Thyroid gland (tissue), 4 donors: ENCODE measurements around the gene ARFGEF3. TPM values are rescaled to one million over a fixed set of nuclear protein-coding genes. Genes with fewer than 3 reads are reported as not detected.

ENCODE experiments used
- DNase-seq, 2 donors: peaks; one replicate each; pipeline ENCODE4 v3.0.0-alpha.2; 2019
- H3K27ac ChIP-seq, 3 donors: fragments of 200-600 bp; sonication (generic); 1 replicate in 2 of 3; 2 replicates in 1 of 3; pipeline ENCODE4 v1.5.1; 2016 to 2019; ENCODE audit warnings: mild to moderate bottlenecking in 1 of 3, moderate library complexity in 1 of 3
- H3K27me3 ChIP-seq: fragments of 200-600 bp; sonication (generic); one replicate; pipeline ENCODE4 v1.5.1; 2019
- H3K36me3 ChIP-seq, 2 donors: fragments of 200-600 bp; sonication (generic); one replicate each; pipeline ENCODE4 v1.5.1; 2016 to 2019
- H3K4me1 ChIP-seq, 2 donors: fragments of 200-600 bp; sonication (generic); one replicate each; pipeline ENCODE4 v1.5.1; 2017 to 2019
- H3K4me3 ChIP-seq, 3 donors: fragments of 200-600 bp; sonication (generic); replicated peaks in 1 of 3; 1 replicate in 2 of 3; 2 replicates in 1 of 3; pipeline ENCODE4 v1.5.1; 2016; ENCODE audit warnings: mild to moderate bottlenecking in 1 of 3
- H3K9me3 ChIP-seq: fragments of 200-600 bp; sonication (generic); one replicate; pipeline ENCODE4 v1.5.1; 2017
- POLR2A ChIP-seq, 2 donors: fragments of 450-650 bp; IDR thresholded peaks; one replicate each; pipeline ENCODE4 v1.6.1; 2017; ENCODE audit warnings: antibody characterized with exemption in 2 of 2, mild to moderate bottlenecking in 2 of 2, moderate library complexity in 1 of 2
- WGBS, 2 donors: methylation state at CpG; one replicate each; pipeline ENCODE4 v1.1.5; 2017; 5-methylcytosine and 5-hydroxymethylcytosine counted together
- intact Hi-C: fragments of 100-400 bp; cut with DNase I; formaldehyde crosslinking; loops from one replicate; pipeline ENCODE4 v1.15.1; 2023
- total RNA-seq, 4 donors: library from RNA; depleted of rRNA; stranded (reverse); fragments of >200 nt; gene quantifications; one replicate each; pipeline ENCODE4 v1.2.3, GENCODE V29; 2016
- TF ChIP-seq, protein P1 (sequence below), 6 experiments: fragments of 200-600 bp in 3 of 6; fragments of 450-650 bp in 3 of 6; sonication (generic) in 3 of 6; IDR thresholded peaks; one replicate each; pipeline ENCODE4 v1.5.1; 2016 to 2019; ENCODE audit warnings: antibody characterized with exemption in 6 of 6, mild to moderate bottlenecking in 2 of 6, inconsistent platforms in 1 of 6, moderate library complexity in 1 of 6

ARFGEF3 gene
- total RNA-seq, 4 donors from 2014 or later, result 2.4 to 7.2 (median 4.4) TPM

DNA sequence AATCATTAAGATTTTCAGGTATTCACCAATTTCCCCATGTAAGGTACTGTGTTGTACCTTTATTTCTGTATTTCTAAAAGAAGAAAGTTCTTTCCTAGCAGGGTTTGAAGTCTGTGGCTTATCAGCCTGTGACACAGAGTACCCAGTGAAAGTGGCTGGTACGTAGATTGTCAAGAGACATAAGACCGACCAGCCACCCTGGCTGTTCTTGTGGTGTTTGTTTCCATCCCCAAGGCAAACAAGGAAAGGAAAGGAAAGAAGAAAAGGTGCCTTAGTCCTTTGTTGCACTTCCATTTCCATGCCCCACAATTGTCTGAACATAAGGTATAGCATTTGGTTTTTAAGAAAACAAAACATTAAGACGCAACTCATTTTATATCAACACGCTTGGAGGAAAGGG, 175.3 kb downstream of the ARFGEF3 start:
- no peak for DNase-seq
- no peaks in the 10 kb centered on the region for H3K27me3 ChIP-seq
- H3K4me3 ChIP-seq, result no peak overlapping the region
- intact Hi-C loops, result no loop called here
- 88 to 93% methylated on average over 4 of the region's 4 CpGs for WGBS, 2 donors
- no peaks in the 10 kb centered on the region for H3K4me1 ChIP-seq
- no peak overlapping the region for H3K27ac ChIP-seq
- TF ChIP-seq POLR2A (IDR thresholded peaks at IDR 0.05), result no peak
- TF ChIP-seq, protein P1, sequence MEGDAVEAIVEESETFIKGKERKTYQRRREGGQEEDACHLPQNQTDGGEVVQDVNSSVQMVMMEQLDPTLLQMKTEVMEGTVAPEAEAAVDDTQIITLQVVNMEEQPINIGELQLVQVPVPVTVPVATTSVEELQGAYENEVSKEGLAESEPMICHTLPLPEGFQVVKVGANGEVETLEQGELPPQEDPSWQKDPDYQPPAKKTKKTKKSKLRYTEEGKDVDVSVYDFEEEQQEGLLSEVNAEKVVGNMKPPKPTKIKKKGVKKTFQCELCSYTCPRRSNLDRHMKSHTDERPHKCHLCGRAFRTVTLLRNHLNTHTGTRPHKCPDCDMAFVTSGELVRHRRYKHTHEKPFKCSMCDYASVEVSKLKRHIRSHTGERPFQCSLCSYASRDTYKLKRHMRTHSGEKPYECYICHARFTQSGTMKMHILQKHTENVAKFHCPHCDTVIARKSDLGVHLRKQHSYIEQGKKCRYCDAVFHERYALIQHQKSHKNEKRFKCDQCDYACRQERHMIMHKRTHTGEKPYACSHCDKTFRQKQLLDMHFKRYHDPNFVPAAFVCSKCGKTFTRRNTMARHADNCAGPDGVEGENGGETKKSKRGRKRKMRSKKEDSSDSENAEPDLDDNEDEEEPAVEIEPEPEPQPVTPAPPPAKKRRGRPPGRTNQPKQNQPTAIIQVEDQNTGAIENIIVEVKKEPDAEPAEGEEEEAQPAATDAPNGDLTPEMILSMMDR (IDR thresholded peaks at IDR 0.05), result no peak
- no peaks in the 10 kb centered on the region for H3K36me3 ChIP-seq
- H3K9me3 ChIP-seq, result no peaks in the 10 kb centered on the region

- Histone ChIP-seq H3K4me1 (no peaks in the 10 kb centered on the region), H3K36me3 (no peaks in the 10 kb centered on the region), H3K27ac (no peak overlapping the region), H3K9me3 (no peaks in the 10 kb centered on the region), H3K4me3 (no peak overlapping the region), H3K27me3 (no peaks in the 10 kb centered on the region)
- intact Hi-C loops, result no loop called here
- 50 to 72% methylated on average over 1 of the region's 1 CpG for WGBS, 2 donors
- DNase-seq, result no peak
- TF ChIP-seq, protein P1 (IDR thresholded peaks at IDR 0.05), result no peak
- no peak for TF ChIP-seq POLR2A (IDR thresholded peaks at IDR 0.05)
Measured at GRCh38 chr6:138339024-138339423, 177.3 kb downstream of the ARFGEF3 start.

GRCh38 chr6:138341176-138341575, 179.4 kb downstream of the ARFGEF3 start:
- intact Hi-C loops, result no loop called here
- H3K9me3 ChIP-seq, result no peaks in the 10 kb centered on the region
- TF ChIP-seq, protein P1 (IDR thresholded peaks at IDR 0.05), result no peak
- TF ChIP-seq POLR2A (IDR thresholded peaks at IDR 0.05), result no peak
- H3K4me3 ChIP-seq, result no peak overlapping the region
- no peak overlapping the region for H3K27ac ChIP-seq
- no peaks in the 10 kb centered on the region for H3K4me1 ChIP-seq
- H3K36me3 ChIP-seq, result no peaks in the 10 kb centered on the region
- DNase-seq, result no peak
- 70 to 85% methylated on average over 1 of the region's 1 CpG for WGBS, 2 donors
- H3K27me3 ChIP-seq, result no peaks in the 10 kb centered on the region

GRCh38 chr6:138343112-138343511, 181.4 kb downstream of the ARFGEF3 start:
- no peak for DNase-seq
- intact Hi-C loops, result no loop called here
- TF ChIP-seq, protein P1 (IDR thresholded peaks at IDR 0.05), result no peak
- no peak for TF ChIP-seq POLR2A (IDR thresholded peaks at IDR 0.05)

DNA sequence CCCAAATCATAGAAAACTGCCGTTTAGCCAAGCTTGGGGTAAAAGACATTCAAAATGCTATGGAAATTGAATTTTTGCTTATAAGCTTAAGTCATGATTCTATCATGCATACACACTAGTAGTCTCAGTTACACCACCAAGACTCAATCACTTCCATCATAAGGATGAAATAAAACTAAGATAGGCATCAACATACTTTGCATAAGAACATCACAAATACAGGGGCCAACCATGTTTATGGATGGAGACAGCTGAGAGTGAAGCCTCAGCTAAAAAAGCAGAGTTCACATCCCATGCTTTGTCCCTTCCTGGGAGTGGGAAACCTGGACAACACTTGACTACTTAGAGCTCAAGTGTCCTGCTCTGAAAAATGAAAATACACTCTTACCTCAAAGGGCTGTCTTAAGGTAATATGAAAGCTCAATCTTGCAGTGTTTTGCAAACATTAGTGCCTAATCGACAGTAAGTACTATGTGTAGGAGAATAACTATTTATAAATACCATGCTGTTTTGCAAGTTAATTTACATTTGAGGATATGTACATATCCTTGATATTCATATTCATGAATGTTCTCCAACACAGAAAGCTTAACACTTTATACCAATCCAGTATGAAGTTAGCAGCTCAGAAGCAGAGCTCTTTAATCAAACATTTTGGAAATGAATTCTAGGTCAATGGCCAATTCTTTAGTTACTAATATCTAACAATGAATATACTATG, 184.0 kb downstream of the ARFGEF3 start:
- H3K9me3 ChIP-seq, result no peaks in the 10 kb centered on the region
- H3K36me3 ChIP-seq, result no peaks in the 10 kb centered on the region
- H3K27ac ChIP-seq, result no peak overlapping the region
- intact Hi-C loops, result no loop called here
- H3K4me3 ChIP-seq, result no peak overlapping the region
- H3K4me1 ChIP-seq, result no peaks in the 10 kb centered on the region
- TF ChIP-seq, protein P1 (IDR thresholded peaks at IDR 0.05), result no peak
- TF ChIP-seq POLR2A (IDR thresholded peaks at IDR 0.05), result no peak
- 72% methylated on average over 2 of the region's 2 CpGs for WGBS, 2 donors
- no peak for DNase-seq
- H3K27me3 ChIP-seq, result no peaks in the 10 kb centered on the region

More at GRCh38 chr6:138343112-138343511, 181.4 kb downstream of the ARFGEF3 start:
- Histone ChIP-seq H3K9me3 (no peaks in the 10 kb centered on the region), H3K4me1 (no peaks in the 10 kb centered on the region), H3K4me3 (no peak overlapping the region), H3K36me3 (no peaks in the 10 kb centered on the region), H3K27me3 (no peaks in the 10 kb centered on the region), H3K27ac (no peak overlapping the region)
